Activated naive CD8-positive, alpha-beta T cell (primary cell): ENCODE measurements around the gene APOF.
A peak's percentile ranks its signal among the peaks of the same experiment; 100 is the strongest.
"Not testable (repeated sequence)": the region's sequence is repeated elsewhere in the genome, so short reads cannot be mapped to it uniquely, and the experiment has no call there.

ENCODE experiments used
- H3K27ac Mint-ChIP-seq: one replicate; pipeline ENCODE4 v1.8.0; 2021; ENCODE audit warnings: mixed read lengths
- H3K27me3 Mint-ChIP-seq: one replicate; pipeline ENCODE4 v1.8.0; 2021; ENCODE audit warnings: mixed read lengths
- H3K36me3 Mint-ChIP-seq: one replicate; pipeline ENCODE4 v1.8.0; 2021; ENCODE audit warnings: mixed read lengths
- H3K4me1 Mint-ChIP-seq: one replicate; pipeline ENCODE4 v1.8.0; 2021; ENCODE audit warnings: low read depth, mixed read lengths
- H3K4me3 Mint-ChIP-seq: one replicate; pipeline ENCODE4 v1.8.0; 2021; ENCODE audit warnings: mild to moderate bottlenecking, mixed read lengths
- H3K9me3 Mint-ChIP-seq: one replicate; pipeline ENCODE4 v1.8.0; 2021; ENCODE audit warnings: low read depth, mixed read lengths

Gene APOF

GRCh38 chr12:56326126-56326525 lies 36.5 kb downstream of the APOF start:
- no peaks in the 10 kb centered on the region for H3K9me3 Mint-ChIP-seq
- no peak overlapping the region for H3K4me3 Mint-ChIP-seq
- peaks cover 5% of the 10 kb centered on the region for H3K36me3 Mint-ChIP-seq
- H3K27me3 Mint-ChIP-seq, result no peaks in the 10 kb centered on the region
- no peak overlapping the region for H3K27ac Mint-ChIP-seq
- H3K4me1 Mint-ChIP-seq, result peaks cover 2% of the 10 kb centered on the region

- Mint-ChIP-seq H3K36me3 (peaks cover 5% of the 10 kb centered on the region), H3K27me3 (no peaks in the 10 kb centered on the region), H3K4me1 (peaks cover 2% of the 10 kb centered on the region), H3K27ac (no peak overlapping the region), H3K9me3 (no peaks in the 10 kb centered on the region), H3K4me3 (no peak overlapping the region)
Measured at GRCh38 chr12:56324206-56324605, 38.5 kb downstream of the APOF start.

- not testable (repeated sequence) for H3K4me1 Mint-ChIP-seq, H3K4me3 Mint-ChIP-seq, H3K27me3 Mint-ChIP-seq, H3K27ac Mint-ChIP-seq, H3K36me3 Mint-ChIP-seq, H3K9me3 Mint-ChIP-seq
Measured at GRCh38 chr12:56321610-56322009, 41.0 kb downstream of the APOF start.

- Mint-ChIP-seq H3K9me3 (no peaks in the 10 kb centered on the region), H3K4me3 (no peak overlapping the region), H3K36me3 (peaks cover 2% of the 10 kb centered on the region), H3K27ac (peak overlapping the region; percentile 10), H3K27me3 (no peaks in the 10 kb centered on the region), H3K4me1 (peaks cover 4% of the 10 kb centered on the region)
Measured at GRCh38 chr12:56321027-56321426, 41.6 kb downstream of the APOF start.

GRCh38 chr12:56317675-56318074 lies 45.0 kb downstream of the APOF start:
- H3K9me3 Mint-ChIP-seq, result no peaks in the 10 kb centered on the region
- H3K27ac Mint-ChIP-seq, result peak overlapping the region; percentile 78
- peaks cover 11% of the 10 kb centered on the region for H3K4me1 Mint-ChIP-seq
- no peaks in the 10 kb centered on the region for H3K27me3 Mint-ChIP-seq
- H3K4me3 Mint-ChIP-seq, result no peak overlapping the region
- peaks cover 2% of the 10 kb centered on the region for H3K36me3 Mint-ChIP-seq

GRCh38 chr12:56315622-56316473 lies 46.8 kb downstream of the APOF start, which contains the start of gene CNPY2:
Gene CNPY2, minus strand, starts transcription at chr12:56315988. Its CDS starts 771 bp downstream, at chr12:56315217.
- peaks cover 11% of the 10 kb centered on the region for H3K4me1 Mint-ChIP-seq
- peaks cover 2% of the 10 kb centered on the region for H3K36me3 Mint-ChIP-seq
- peak within 1 kb of the TSS; percentile 99 for H3K27ac Mint-ChIP-seq
- no peaks in the 10 kb centered on the region for H3K9me3 Mint-ChIP-seq
- no peaks in the 10 kb centered on the region for H3K27me3 Mint-ChIP-seq
- peak within 1 kb of the TSS; percentile 98 for H3K4me3 Mint-ChIP-seq

GRCh38 chr12:56315249-56315621 lies 47.4 kb downstream of the APOF start:
- H3K36me3 Mint-ChIP-seq, result peaks cover 2% of the 10 kb centered on the region
- H3K4me1 Mint-ChIP-seq, result peaks cover 11% of the 10 kb centered on the region
- H3K27me3 Mint-ChIP-seq, result no peaks in the 10 kb centered on the region
- H3K4me3 Mint-ChIP-seq, result peak overlapping the region; percentile 98
- H3K27ac Mint-ChIP-seq, result peak overlapping the region; percentile 99
- no peaks in the 10 kb centered on the region for H3K9me3 Mint-ChIP-seq

- Mint-ChIP-seq H3K4me3 (no peak overlapping the region), H3K27me3 (no peaks in the 10 kb centered on the region), H3K4me1 (peaks cover 7% of the 10 kb centered on the region), H3K9me3 (no peaks in the 10 kb centered on the region), H3K27ac (no peak overlapping the region), H3K36me3 (no peaks in the 10 kb centered on the region)
Measured at GRCh38 chr12:56311003-56311402, 51.7 kb downstream of the APOF start.
